Psoas muscle (tissue), 8 donors: ENCODE results near the gene DRC1. TPM values are rescaled to one million over a fixed set of nuclear protein-coding genes. Genes with fewer than 3 reads are reported as not detected.

Experiments used
- ATAC-seq, 4 donors: fragments of 200-7000 bp; cut with Tn5 transposase; one replicate each; pipeline ENCODE4 v1.9.1; 2020; ENCODE audit warnings: moderate library complexity in 3 of 4, mild to moderate bottlenecking in 2 of 4
- DNase-seq, 2 donors: peaks; one replicate each; pipeline ENCODE4 v3.0.0-alpha.2; 2020
- H3K27ac ChIP-seq: fragments of 200-600 bp; one replicate; pipeline ENCODE4 v1.8.0; 2022
- H3K27me3 ChIP-seq, 3 donors: fragments of 200-600 bp in 1 of 3; one replicate each; pipeline versions ENCODE4 v1.6.1 to v1.8.0; 2013 to 2022; ENCODE audit warnings: low read length in 2 of 3, mild to moderate bottlenecking in 2 of 3, moderate library complexity in 1 of 3; ENCODE audit not compliant: insufficient read depth in 3 of 3
- H3K36me3 ChIP-seq, 2 donors: fragments of 200-600 bp in 1 of 2; one replicate each; pipeline versions ENCODE4 v1.6.1 to v1.8.0; 2013 to 2022; ENCODE audit warnings: low read depth in 1 of 2, mild to moderate bottlenecking in 1 of 2, moderate library complexity in 1 of 2; ENCODE audit not compliant: insufficient read depth in 1 of 2
- H3K4me1 ChIP-seq: fragments of 200-600 bp; one replicate; pipeline ENCODE4 v1.8.0; 2022
- H3K4me3 ChIP-seq: fragments of 200-600 bp; one replicate; pipeline ENCODE4 v1.8.0; 2022; ENCODE audit warnings: mild to moderate bottlenecking
- H3K9me3 ChIP-seq: fragments of 200-600 bp; one replicate; pipeline ENCODE4 v1.8.0; 2022
- CTCF ChIP-seq: fragments of 200-600 bp; IDR thresholded peaks from one replicate; pipeline ENCODE4 v1.8.0; 2022; ENCODE audit warnings: antibody characterized with exemption
- WGBS, 3 donors: extraction: QIAGEN DNeasy Blood & Tissue Kit; methylation state at CpG; one replicate each; pipeline versions ENCODE4 v1.1.6 to v1.1.7; 2013; 5-methylcytosine and 5-hydroxymethylcytosine counted together
- intact Hi-C, 2 donors: fragments of 100-400 bp; cut with DNase I; formaldehyde crosslinking; loops; one replicate each; pipeline versions ENCODE4 v1.11.0 to v1.14.2; 2022
- polyA plus RNA-seq, 3 donors: library from polyadenylated mRNA; stranded (reverse); fragments of 200-250 nt; gene quantifications; one replicate each; pipeline ENCODE4 v1.2.3, GENCODE V29; 2013
- total RNA-seq, 4 donors: library from RNA; stranded (reverse); fragmentation: NEBNext Ultra II Directional in 2 of 4; extraction: Animal tissue kit (Norgen Biotek cat#: 25700) in 2 of 4; gene quantifications; one replicate each; pipeline versions ENCODE4 v1.2.1 to v1.2.4, GENCODE V29; 2021 to 2023
- donor health status: healthy with polysubstance abuse.
- donor health status: DM: no; HTN: no; CAD: no; lungs with moderate emphysema.
- donor health status: Bipolar disorder and iron deficiency.
- donor health status: healthy.
- donor health status: DM: yes; HTN: yes; CAD: no.
- donor health status: DM: no; HTN: no; CAD: no.
- donor health status: DM: no; HTN: no; CAD: no.
- donor health status: DM: yes; HTN: yes; CAD: no.

Gene DRC1
- total and polyA plus RNA-seq, 7 donors = 0.04 to 0.15 (median 0.08) TPM; not detected in 3

- Histone ChIP-seq H3K36me3 (peaks cover 0 to 45% of the 10 kb centered on the region in 2 donors), H3K4me1 (no peaks in the 10 kb centered on the region), H3K27me3 (no peaks in the 10 kb centered on the region), H3K27ac (no peak overlapping the region), H3K4me3 (no peak overlapping the region), H3K9me3 (no peaks in the 10 kb centered on the region)
- WGBS, 3 donors = 66 to 76% (median 67%) methylated on average over 4 of the region's 4 CpGs
- DNase-seq (no peak), ATAC-seq (no peak)
- intact Hi-C loops = loop anchor here in 1 of 2 donors (5.0 kb wide), 1 partner anchor 107 kb away; no protein-coding TSS in a partner anchor
- no peak for TF ChIP-seq CTCF
Observed at GRCh38 chr2:26395394-26395793, 6.3 kb upstream of the DRC1 start.

- no peak for TF ChIP-seq CTCF
Observed at GRCh38 chr2:26396734-26397298, 4.9 kb upstream of the DRC1 start.

GRCh38 chr2:26399771-26400376 lies 1.8 kb upstream of the DRC1 start:
- Histone ChIP-seq H3K36me3 (peaks cover 0 to 18% of the 10 kb centered on the region in 2 donors), H3K4me1 (no peaks in the 10 kb centered on the region), H3K27ac (no peak overlapping the region), H3K9me3 (no peaks in the 10 kb centered on the region), H3K27me3 (peaks cover 0 to 7% (median 0%) of the 10 kb centered on the region in 3 donors), H3K4me3 (no peak overlapping the region)
- intact Hi-C loops = loop anchor here in 1 of 2 donors (5.0 kb wide), 1 partner anchor 102 kb away; no protein-coding TSS in a partner anchor
- DNase-seq = no peak
- no peak for ATAC-seq
- no peak for TF ChIP-seq CTCF
- WGBS, 3 donors = 33 to 57% (median 36%) methylated on average over 4 of the region's 4 CpGs

More at GRCh38 chr2:26396734-26397298, 4.9 kb upstream of the DRC1 start:
- intact Hi-C loops = loop anchor here in 1 of 2 donors (5.0 kb wide), 1 partner anchor 105 kb away; no protein-coding TSS in a partner anchor
- 89 to 97% (median 95%) methylated on average over 5 of the region's 5 CpGs for WGBS, 3 donors
- no peaks in the 10 kb centered on the region for H3K4me1 ChIP-seq
- no peaks in the 10 kb centered on the region for H3K9me3 ChIP-seq
- H3K27me3 ChIP-seq = peaks cover 0 to 7% (median 0%) of the 10 kb centered on the region in 3 donors
- no peak overlapping the region for H3K4me3 ChIP-seq
- DNase-seq (no peak), ATAC-seq (no peak)
- H3K36me3 ChIP-seq = peaks cover 0 to 31% of the 10 kb centered on the region in 2 donors
- no peak overlapping the region for H3K27ac ChIP-seq

GRCh38 chr2:26400723-26401122 lies 997 bp upstream of the DRC1 start:
- no peak for ATAC-seq
- intact Hi-C loops = no loop called here
- H3K4me1 ChIP-seq = no peaks in the 10 kb centered on the region
- H3K27me3 ChIP-seq = peaks cover 0 to 7% (median 0%) of the 10 kb centered on the region in 3 donors
- TF ChIP-seq CTCF = no peak
- H3K27ac ChIP-seq = no peak overlapping the region
- 79 to 84% (median 83%) methylated on average over 5 of the region's 5 CpGs for WGBS, 3 donors
- H3K36me3 ChIP-seq = peaks cover 0 to 13% of the 10 kb centered on the region in 2 donors
- no peaks in the 10 kb centered on the region for H3K9me3 ChIP-seq
- H3K4me3 ChIP-seq = no peak overlapping the region
- no peak for DNase-seq
